Activated CD8-positive, alpha-beta memory T cell treated with anti-CD3 and anti-CD28 coated beads, Interleukin-2, amount 50 U/mL, for 4 hours (primary cell): ENCODE results near the gene SIX2.

Experiments
- DNase-seq: peaks from one replicate; pipeline ENCODE4 v3.0.0-alpha.2; 2020

The SIX2 gene

GRCh38 chr2:45000921-45001868, 8.1 kb downstream of the SIX2 start:
- no peak for DNase-seq

GRCh38 chr2:45000341-45000901, 8.8 kb downstream of the SIX2 start:
- DNase-seq, result no peak

- DNase-seq, result no peak
Measured at GRCh38 chr2:44999540-44999939, 9.7 kb downstream of the SIX2 start.

- no peak for DNase-seq
Measured at GRCh38 chr2:44997963-44998362, 11.3 kb downstream of the SIX2 start.

- DNase-seq, result no peak
Measured at GRCh38 chr2:44996356-44996755, 12.9 kb downstream of the SIX2 start.

- no peak for DNase-seq
Measured at GRCh38 chr2:44994377-44994776, 14.9 kb downstream of the SIX2 start.

GRCh38 chr2:44989176-44989575, 20.1 kb downstream of the SIX2 start:
- DNase-seq, result no peak

GRCh38 chr2:44983836-44984604, 25.2 kb downstream of the SIX2 start:
- DNase-seq, result no peak

- peak; percentile 62 for DNase-seq
Measured at GRCh38 chr2:44981714-44982108, 27.5 kb downstream of the SIX2 start.

- DNase-seq, result no peak
Measured at GRCh38 chr2:44980751-44981713, 28.2 kb downstream of the SIX2 start.

- DNase-seq, result no peak
Measured at GRCh38 chr2:44979581-44979980, 29.7 kb downstream of the SIX2 start.

GRCh38 chr2:44975571-44976450, 33.4 kb downstream of the SIX2 start:
- no peak for DNase-seq

- DNase-seq, result no peak
Measured at GRCh38 chr2:44974064-44974715, 35.1 kb downstream of the SIX2 start.

GRCh38 chr2:44972771-44973535, 36.3 kb downstream of the SIX2 start:
- no peak for DNase-seq

GRCh38 chr2:44970846-44971450, 38.3 kb downstream of the SIX2 start:
- DNase-seq, result no peak

GRCh38 chr2:44969936-44970335, 39.3 kb downstream of the SIX2 start:
- no peak for DNase-seq

- DNase-seq, result no peak
Measured at GRCh38 chr2:44967727-44968432, 41.4 kb downstream of the SIX2 start.

GRCh38 chr2:44967056-44967455, 42.2 kb downstream of the SIX2 start:
- DNase-seq, result no peak

GRCh38 chr2:44965684-44966083, 43.6 kb downstream of the SIX2 start:
- no peak for DNase-seq
